PC-9 (cell line): ENCODE measurements around the gene GALNT2.

Source experiments
- CTCF ChIP-seq: fragments of 200-600 bp; sonication (generic); conservative IDR thresholded peaks from 2 replicates; pipeline ENCODE4 v1.6.1; 2017; ENCODE audit warnings: mixed run types, antibody characterized with exemption, mild to moderate bottlenecking, moderate library complexity
- EZH2 ChIP-seq: fragments of 200-600 bp; sonication (generic); IDR thresholded peaks from 2 replicates; pipeline ENCODE4 v1.8.0; 2017; ENCODE audit warnings: antibody characterized with exemption, low read depth

- no peak for TF ChIP-seq CTCF
- TF ChIP-seq EZH2: no peak
Observed at GRCh38 chr1:230030122-230030821, 36.8 kb upstream of the GALNT2 start.
